ENCODE results near the gene ANKRD40CL. TPM values are rescaled to one million over a fixed set of nuclear protein-coding genes. Genes with fewer than 3 reads are reported as not detected.

Gene ANKRD40CL, protein sequence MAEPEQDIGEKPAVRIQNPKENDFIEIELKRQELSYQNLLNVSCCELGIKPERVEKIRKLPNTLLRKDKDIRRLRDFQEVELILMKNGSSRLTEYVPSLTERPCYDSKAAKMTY
- total RNA-seq, result not detected in 2 replicates

DNA sequence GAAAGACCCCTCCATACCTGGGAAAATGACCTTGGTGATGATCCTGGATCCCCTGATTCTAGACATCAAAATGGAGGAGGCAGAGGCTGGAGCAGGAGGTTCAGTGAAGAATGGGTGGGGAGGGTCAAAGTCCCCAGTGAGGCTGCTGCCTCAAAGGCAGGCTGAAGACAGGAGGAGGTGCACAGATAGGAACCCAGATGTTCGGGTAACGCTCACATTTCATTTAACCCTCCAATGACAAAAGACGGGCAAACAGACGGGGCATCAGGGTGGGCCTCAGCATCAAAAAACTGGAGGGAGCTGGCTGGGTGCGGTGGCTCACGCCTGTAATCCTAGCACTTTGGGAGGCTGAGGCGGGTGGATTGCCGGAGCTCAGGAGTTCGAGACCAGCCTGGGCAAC, at the start of gene ANKRD40CL:
TSS of gene ANKRD40CL (minus strand) at position 73 of the 400 bp plus-strand sequence. CDS start 605 bp downstream, outside the sequence.

DNA sequence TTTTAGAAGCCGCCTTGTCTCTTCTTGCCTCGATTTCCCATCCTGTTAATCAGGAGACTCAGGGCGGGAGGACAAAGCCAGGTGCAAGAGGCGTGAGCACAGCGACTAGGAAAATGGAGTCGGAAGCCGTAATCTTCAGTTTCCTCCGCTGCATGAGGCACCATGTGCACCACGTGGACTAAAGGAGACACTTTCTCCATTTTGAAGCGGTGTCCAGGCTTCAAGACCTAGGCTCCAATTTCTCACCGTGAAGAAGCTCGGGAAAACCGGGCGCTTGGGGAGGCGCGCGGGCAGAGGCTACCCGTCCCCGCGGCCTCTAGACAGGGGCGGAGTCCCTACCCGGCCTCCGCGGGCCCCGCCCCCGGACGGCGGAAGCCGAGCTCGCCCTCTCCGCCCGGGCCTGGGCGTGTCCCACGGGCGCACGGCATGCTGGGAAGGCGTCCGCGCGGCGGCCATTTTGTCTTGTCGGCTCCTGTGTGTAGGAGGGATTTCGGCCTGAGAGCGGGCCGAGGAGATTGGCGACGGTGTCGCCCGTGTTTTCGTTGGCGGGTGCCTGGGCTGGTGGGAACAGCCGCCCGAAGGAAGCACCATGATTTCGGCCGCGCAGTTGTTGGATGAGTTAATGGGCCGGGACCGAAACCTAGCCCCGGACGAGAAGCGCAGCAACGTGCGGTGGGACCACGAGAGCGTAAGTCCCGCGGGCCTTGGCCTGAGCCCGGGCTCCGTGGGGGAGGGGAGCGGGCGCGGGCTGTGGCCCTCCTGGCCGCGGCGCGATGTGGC, 48.0 kb downstream of the ANKRD40CL start, which contains the start of gene LUC7L3:
TSS of gene LUC7L3 (plus strand) at position 460 of the 780 bp plus-strand sequence. CDS start at position 590, 130 bp downstream.

Small RNAs within 50 kb of the gene (small RNA-seq; reads per million reads assigned to genes)
- gene AC005921.1, result not detected
- not detected for gene MIR8059

Other genes with a start within 250 kb of the ANKRD40CL start
- gene EPN3, start 234.8 kb downstream of the ANKRD40CL start, total RNA-seq, result under 0.01 TPM in 1 of 2 replicates, not detected in the other
- gene SPATA20, start 220.3 kb downstream of the ANKRD40CL start, total RNA-seq, result 79.0 and 79.7 TPM in 2 replicates
- 0.39 and 0.73 TPM in 2 replicates for gene CACNA1G, start 206.8 kb downstream of the ANKRD40CL start, total RNA-seq
- 40.8 and 43.0 TPM in 2 replicates for gene ABCC3, start 132.6 kb downstream of the ANKRD40CL start, total RNA-seq
- gene ANKRD40, start 59.6 kb downstream of the ANKRD40CL start, total RNA-seq, result 35.6 and 55.3 TPM in 2 replicates
- 24.6 and 26.6 TPM in 2 replicates for gene LUC7L3, start 47.9 kb downstream of the ANKRD40CL start, total RNA-seq
- gene WFIKKN2, start 68.1 kb upstream of the ANKRD40CL start, total RNA-seq, result not detected in 2 replicates
- gene TOB1, start 98.8 kb upstream of the ANKRD40CL start, total RNA-seq, result 8.8 and 13.3 TPM in 2 replicates